GM12878 (cell line): ENCODE results near the gene PMS1. TPM values are rescaled to one million over a fixed set of nuclear protein-coding genes. Genes with fewer than 3 reads are reported as not detected.

Source experiments
- ATAC-seq: fragments of 200-7000 bp; cut with Tn5 transposase; 3 replicates; pipeline ENCODE4 v1.9.1; 2020; ENCODE audit warnings: mild to moderate bottlenecking, moderate library complexity
- BruUV-seq: library from RNA; stranded (reverse); fragments of 400-500 nt; replicated peaks from 2 replicates; lab custom pipeline; 2021; lab: Mats Ljungman, UMichigan
- CTCF ChIA-PET: fragments of 300-600 bp; sonication (Branson Sonifier 250); formaldehyde crosslinking; extraction: SDS; loops from one replicate; lab custom pipeline; 2021; ENCODE audit warnings: inconsistent platforms; lab: Yijun Ruan, JAX
- POLR2A ChIA-PET: fragments of 350-600 bp; formaldehyde crosslinking; extraction: SDS; loops from one replicate; lab custom pipeline; 2021; ENCODE audit warnings: inconsistent platforms; lab: Charles Lee
- RAD21 ChIA-PET: fragments of 300-600 bp; sonication (Branson Sonifier 250); formaldehyde crosslinking; loops from one replicate; lab custom pipeline; 2023; ENCODE audit warnings: antibody characterized with exemption; ENCODE audit not compliant: unreplicated experiment; lab: Charles Lee
- SMC1A ChIA-PET: fragments of 300-600 bp; sonication (Branson Sonifier 250); formaldehyde crosslinking; loops from one replicate; lab custom pipeline; 2023; ENCODE audit not compliant: unreplicated experiment, uncharacterized antibody; lab: Charles Lee
- DNase-seq: peaks from one replicate; pipeline ENCODE4 v3.0.0-alpha.2; 2011; ENCODE audit warnings: low read depth, low spot score
- FAIRE-seq: peaks from 3 replicates; lab custom pipeline; 2011; peaks lifted over from hg19 to GRCh38; lab: Jason Lieb, UNC
- H2AFZ ChIP-seq: 2 replicates; pipeline ENCODE4 v1.6.0; 2011; ENCODE audit warnings: low read depth, low read length, control low read depth; ENCODE audit not compliant: control insufficient read depth
- H3K27ac ChIP-seq: 2 replicates; pipeline ENCODE4 v1.5.1; 2011; ENCODE audit warnings: control low read depth; ENCODE audit not compliant: control insufficient read depth, insufficient read depth
- H3K27me3 ChIP-seq, 2 experiments: replicated peaks in 1 of 2; 2 replicates each; pipeline versions ENCODE4 v1.6.0 to v1.6.1; 2011; ENCODE audit warnings: low read length in 1 of 2; ENCODE audit not compliant: control insufficient read depth in 2 of 2, insufficient read depth in 2 of 2
- H3K36me3 ChIP-seq, 2 experiments: 2 replicates each; pipeline ENCODE4 v1.5.1; 2011; ENCODE audit warnings: low read length in 1 of 2; ENCODE audit not compliant: control insufficient read depth in 2 of 2, insufficient read depth in 2 of 2
- H3K4me1 ChIP-seq: 2 replicates; pipeline ENCODE4 v1.6.1; 2011; ENCODE audit warnings: mild to moderate bottlenecking, low read length, moderate library complexity, mixed read lengths; ENCODE audit not compliant: control insufficient read depth, insufficient read depth
- H3K4me2 ChIP-seq: 2 replicates; pipeline ENCODE4 v1.6.0; 2011; ENCODE audit warnings: control low read depth; ENCODE audit not compliant: control insufficient read depth, insufficient read depth
- H3K4me3 ChIP-seq: fragments of 200-600 bp; sonication (generic); 2 replicates; pipeline ENCODE4 v1.5.1; 2016
- H3K79me2 ChIP-seq: 2 replicates; pipeline ENCODE4 v1.6.0; 2011; ENCODE audit warnings: low read length; ENCODE audit not compliant: control insufficient read depth, insufficient read depth
- H3K9ac ChIP-seq: 2 replicates; pipeline ENCODE4 v1.8.0; 2011; ENCODE audit warnings: low read length, control low read depth, mixed read lengths; ENCODE audit not compliant: control insufficient read depth, insufficient read depth
- H3K9me3 ChIP-seq: replicated peaks from 3 replicates; pipeline ENCODE4 v1.5.1; 2011; ENCODE audit warnings: mild to moderate bottlenecking, low read length; ENCODE audit not compliant: control insufficient read depth, insufficient read depth
- H4K20me1 ChIP-seq: 2 replicates; pipeline ENCODE4 v1.6.0; 2011; ENCODE audit not compliant: control insufficient read depth, insufficient read depth
- CBX3 ChIP-seq: fragments of 200-600 bp; sonication (generic); IDR thresholded peaks from 2 replicates; pipeline ENCODE4 v1.6.1; 2016; ENCODE audit warnings: low read depth, borderline replicate concordance
- CEBPB ChIP-seq, 2 experiments: fragments of 150-350 bp in 1 of 2; IDR thresholded peaks; 2 replicates each; pipeline ENCODE4 v1.6.1; 2012 to 2014; ENCODE audit warnings: low read depth in 2 of 2, low read length in 2 of 2, borderline replicate concordance in 1 of 2, inconsistent platforms in 1 of 2
- CHD4 ChIP-seq: fragments of 200-600 bp; sonication (generic); IDR thresholded peaks from 2 replicates; pipeline ENCODE4 v1.6.1; 2016; ENCODE audit warnings: mild to moderate bottlenecking
- CREB1 ChIP-seq: IDR thresholded peaks from 2 replicates; pipeline ENCODE4 v1.6.1; 2012; ENCODE audit warnings: low read depth, mild to moderate bottlenecking, inconsistent platforms
- DPF2 ChIP-seq: fragments of 450-650 bp; IDR thresholded peaks from 2 replicates; pipeline ENCODE4 v1.6.1; 2017; ENCODE audit warnings: mild to moderate bottlenecking
- FOXK2 ChIP-seq: fragments of 450-650 bp; IDR thresholded peaks from 2 replicates; pipeline ENCODE4 v1.6.1; 2017; ENCODE audit warnings: mild to moderate bottlenecking, moderate library complexity
- RAD51 ChIP-seq: fragments of 450-650 bp; IDR thresholded peaks from 2 replicates; pipeline ENCODE4 v1.6.1; 2016; ENCODE audit warnings: moderate library complexity, mild to moderate bottlenecking, inconsistent platforms
- RFX5 ChIP-seq: IDR thresholded peaks from 2 replicates; pipeline ENCODE4 v1.6.1; 2011; ENCODE audit warnings: low read depth, low read length, improper control_type of control experiment
- SMAD5 ChIP-seq: IDR thresholded peaks from 2 replicates; pipeline ENCODE4 v1.6.1; 2016; ENCODE audit warnings: antibody characterized with exemption, low read depth
- SMC3 ChIP-seq: IDR thresholded peaks from 2 replicates; pipeline ENCODE4 v1.6.1; 2011; ENCODE audit warnings: low read length, improper control_type of control experiment, borderline replicate concordance
- STAT1 ChIP-seq: fragments of 450-650 bp; conservative IDR thresholded peaks from 2 replicates; pipeline ENCODE4 v1.6.1; 2014; ENCODE audit warnings: antibody characterized with exemption, mild to moderate bottlenecking
- ZNF592 ChIP-seq: fragments of 450-650 bp; IDR thresholded peaks from 2 replicates; pipeline ENCODE4 v1.6.1; 2017; ENCODE audit warnings: mild to moderate bottlenecking, moderate library complexity
- WGBS: methylation state at CpG from one replicate; pipeline ENCODE4 v1.1.6; 2016; ENCODE audit warnings: low lambda C conversion rate; ENCODE audit not compliant: insufficient replicate concordance, insufficient coverage; ENCODE audit errors: missing lambda C conversion rate; 5-methylcytosine and 5-hydroxymethylcytosine counted together
- in situ Hi-C: fragments of 300-500 bp; cut with MboI; formaldehyde crosslinking; loops from 9 replicates; pipeline ENCODE4 v1.14.3; 2018; ENCODE audit warnings: mixed read lengths
- intact Hi-C: fragments of 100-400 bp; cut with micrococcal nuclease; formaldehyde crosslinking; loops from one replicate; pipeline ENCODE4 v1.14.2; 2022; ENCODE audit not compliant: unreplicated experiment
- polyA plus RNA-seq, 11 experiments: library from polyadenylated mRNA; depleted of rRNA in 4 of 11; unstranded in 6 of 11; stranded (reverse) in 5 of 11; fragments of >200 nt; fragmentation: Nextera tagmentation in 4 of 11; fragmentation: Illumina TruSeq in 1 of 11; extraction: Ambion mirVana in 4 of 11; extraction: Trizol in 1 of 11; gene quantifications; 1 replicate in 1 of 11; 2 replicates in 10 of 11; pipeline versions ENCODE4 v1.2.1 to v1.2.3, GENCODE V29; 2011 to 2016; ENCODE audit warnings: inconsistent platforms in 2 of 11, missing spikeins in 2 of 11, low read depth in 1 of 11
- total RNA-seq, 4 experiments: library from RNA; depleted of rRNA in 3 of 4; stranded (reverse); fragments of >200 nt in 3 of 4; fragmentation: Illumina TruSeq in 1 of 4; extraction: Trizol in 1 of 4; gene quantifications; 2 replicates each; pipeline versions ENCODE4 v1.2.1 to v1.2.3, GENCODE V29; 2013 to 2021

The PMS1 gene
- total and polyA plus RNA-seq, 10 of the 15 experiments (the other 5 are each of a cell fraction or from before 2014, with no cell fraction given): 18.7 to 50.6 (median 29.5) TPM

GRCh38 chr2:189826039-189826438, 41.8 kb downstream of the PMS1 start:
- FAIRE-seq (no peak), ATAC-seq (no peak), DNase-seq (no peak)
- no peak for TF ChIP-seq RAD51
- TF ChIP-seq RFX5: no peak
- TF ChIP-seq STAT1: no peak
- TF ChIP-seq CHD4: no peak
- no peak for TF ChIP-seq CEBPB (IDR thresholded peaks at IDR 0.05; ENCODE audit: borderline replicate concordance in 1 of 2, low read depth in 2 of 2, low read length in 2 of 2)
- TF ChIP-seq CBX3: no peak
- TF ChIP-seq DPF2: no peak
- TF ChIP-seq SMC3: no peak
- no peak for TF ChIP-seq FOXK2
- no peak for TF ChIP-seq CREB1
- no peak for TF ChIP-seq SMAD5
- TF ChIP-seq ZNF592: no peak
- H3K9me3 ChIP-seq: no peaks in the 10 kb centered on the region
- no peaks in the 10 kb centered on the region; the same call in 1 of the 2 replicates for H3K79me2 ChIP-seq
- CTCF ChIA-PET: no interaction called here
- BruUV-seq: no TSS peak
- POLR2A ChIA-PET: interaction anchor here (0.6 kb wide), 1 partner anchor 38 kb away, joined by 4 read pairs; no protein-coding TSS in a partner anchor
- WGBS: 88% methylated on average over 5 of the region's 5 CpGs
- SMC1A ChIA-PET: interaction anchor here (0.8 kb wide), 1 partner anchor 21 kb away, joined by 3 read pairs; no protein-coding TSS in a partner anchor
- no peak overlapping the region for H3K4me3 ChIP-seq
- peaks cover 0 to 2% of the 10 kb centered on the region in 2 experiments; a peak in 1 of 4 replicates for H3K36me3 ChIP-seq
- RAD21 ChIA-PET: no interaction called here
- no peak overlapping the region for H3K27ac ChIP-seq
- in situ Hi-C loops: no loop called here
- intact Hi-C loops: no loop called here
- H3K4me2 ChIP-seq: no peak overlapping the region
- H4K20me1 ChIP-seq: no peaks in the 10 kb centered on the region
- H3K27me3 ChIP-seq: no peaks in the 10 kb centered on the region
- H3K9ac ChIP-seq: no peak overlapping the region
- H3K4me1 ChIP-seq: no peaks in the 10 kb centered on the region
- H2AFZ ChIP-seq: no peak overlapping the region
